Fibroblast of mammary gland (primary cell): ENCODE measurements around the gene TES.
A peak's percentile ranks its signal among the peaks of the same experiment; 100 is the strongest.

ENCODE experiments used
- DNase-seq: peaks from one replicate; pipeline ENCODE4 v3.0.0-alpha.2; 2010; ENCODE audit warnings: low read depth
- H3K4me3 ChIP-seq: 2 replicates; pipeline ENCODE4 v1.5.1; 2011; ENCODE audit warnings: low read depth, mild to moderate bottlenecking, low read length, moderate library complexity; ENCODE audit not compliant: control insufficient read depth
- CTCF ChIP-seq: conservative IDR thresholded peaks from 2 replicates; pipeline ENCODE4 v1.5.1; 2011; ENCODE audit warnings: low read depth, low read length, inconsistent platforms; ENCODE audit not compliant: control insufficient read depth, insufficient read depth

The TES gene

DNA sequence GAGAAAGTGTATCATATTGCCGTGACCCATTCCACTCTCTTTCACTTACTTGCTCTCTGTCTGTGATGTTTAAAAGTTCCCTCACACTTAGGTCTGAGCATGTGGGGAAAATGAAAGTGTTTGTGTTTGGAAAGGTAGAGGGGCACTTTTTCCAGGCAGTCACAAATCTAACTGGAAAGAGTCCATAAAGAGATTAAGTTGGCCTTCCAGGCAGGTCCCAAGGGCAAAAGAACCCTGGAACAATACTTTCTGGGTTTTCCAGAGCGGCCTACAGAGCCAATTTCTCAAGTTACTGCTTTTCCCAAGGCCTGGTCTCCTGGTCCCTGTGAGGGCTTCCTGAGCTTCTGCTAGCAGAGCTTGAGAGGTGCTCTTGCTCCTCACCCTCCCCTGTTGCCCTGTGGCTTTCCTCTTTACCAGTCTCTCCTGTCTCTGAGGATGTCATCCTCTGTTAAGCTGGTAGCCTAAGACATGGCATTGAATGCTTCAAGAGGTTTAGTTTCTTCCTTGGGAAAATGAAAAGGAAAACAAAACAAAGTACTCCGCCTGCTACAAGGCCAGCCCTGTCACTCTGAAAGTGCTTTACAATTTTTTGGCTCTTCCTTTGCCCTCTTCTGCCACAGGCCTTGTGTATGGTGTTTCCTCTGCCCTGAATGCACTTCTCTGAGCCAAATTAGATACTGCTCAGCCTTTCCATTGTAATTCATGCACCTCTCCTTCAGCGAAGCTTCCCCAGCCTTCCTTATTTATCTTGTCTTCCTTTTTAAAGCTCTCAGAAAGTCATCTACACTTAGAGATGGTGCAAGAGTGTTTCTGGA, 20.1 kb downstream of the TES start:
- H3K4me3 ChIP-seq, result no peak overlapping the region
- DNase-seq, result no peak

DNA sequence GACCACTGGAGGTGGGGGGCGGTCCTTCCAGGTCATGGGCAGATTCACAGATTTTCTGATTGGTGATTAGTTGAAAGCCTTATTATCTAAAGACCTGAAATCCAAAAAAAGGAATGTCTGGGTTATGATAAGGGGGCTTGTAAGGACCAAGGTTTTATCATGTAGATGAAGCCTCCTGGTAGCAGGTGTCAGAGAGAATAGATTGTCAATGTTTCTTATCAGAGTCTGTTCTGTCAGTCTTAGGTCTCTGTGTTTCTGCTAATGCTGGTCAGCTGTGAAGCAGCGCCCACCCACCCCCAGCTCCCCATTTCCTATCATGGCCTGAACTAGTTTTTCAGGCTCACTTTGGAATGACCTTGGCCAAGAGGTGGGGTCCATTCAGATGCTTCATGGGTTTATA, 21.2 kb downstream of the TES start:
- H3K4me3 ChIP-seq, result no peak overlapping the region
- TF ChIP-seq CTCF, result no peak
- no peak for DNase-seq

More for the DNA sequence above, 20.1 kb downstream of the TES start:
- TF ChIP-seq CTCF, result no peak

DNA sequence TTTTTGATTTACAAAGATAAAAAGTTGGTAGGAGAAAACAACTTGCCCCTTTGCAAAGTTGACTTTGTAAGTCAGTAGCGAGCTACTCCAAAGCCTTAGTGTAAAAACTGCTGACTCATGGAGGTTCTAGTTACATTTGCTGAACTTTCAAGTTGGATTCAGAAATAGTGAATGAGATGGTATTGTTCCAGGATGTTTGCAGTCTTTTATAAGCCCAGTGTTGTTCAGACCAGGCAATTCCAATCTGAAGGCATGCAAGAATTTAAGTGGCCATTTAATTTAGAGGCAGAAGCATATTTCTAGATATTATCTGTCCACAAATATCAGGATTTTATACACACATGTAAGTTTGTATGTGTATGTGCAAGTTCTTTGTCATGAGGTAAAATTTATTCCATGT, 21.6 kb downstream of the TES start:
- no peak for TF ChIP-seq CTCF
- no peak overlapping the region for H3K4me3 ChIP-seq
- peak; percentile 74 for DNase-seq

DNA sequence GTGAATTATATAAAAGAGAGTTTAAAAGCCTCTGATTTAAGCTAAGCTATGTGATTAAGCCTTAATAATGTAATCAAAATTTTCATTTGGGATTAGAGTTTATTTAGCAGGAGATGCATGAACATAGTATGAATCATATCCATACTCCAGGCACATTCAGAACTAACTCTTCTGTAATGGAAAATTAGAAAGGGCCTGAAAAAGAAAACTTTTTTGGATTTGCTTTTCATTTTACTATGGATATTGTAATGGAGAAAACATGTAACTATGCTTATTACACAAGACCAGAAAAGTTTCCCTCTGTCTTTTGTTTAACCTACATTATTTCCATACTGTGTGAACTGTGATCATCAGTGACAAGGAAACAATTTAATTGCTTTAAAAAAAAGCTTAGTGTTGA, 22.0 kb downstream of the TES start:
- no peak for TF ChIP-seq CTCF
- H3K4me3 ChIP-seq, result no peak overlapping the region
- DNase-seq, result peak; percentile 57

DNA sequence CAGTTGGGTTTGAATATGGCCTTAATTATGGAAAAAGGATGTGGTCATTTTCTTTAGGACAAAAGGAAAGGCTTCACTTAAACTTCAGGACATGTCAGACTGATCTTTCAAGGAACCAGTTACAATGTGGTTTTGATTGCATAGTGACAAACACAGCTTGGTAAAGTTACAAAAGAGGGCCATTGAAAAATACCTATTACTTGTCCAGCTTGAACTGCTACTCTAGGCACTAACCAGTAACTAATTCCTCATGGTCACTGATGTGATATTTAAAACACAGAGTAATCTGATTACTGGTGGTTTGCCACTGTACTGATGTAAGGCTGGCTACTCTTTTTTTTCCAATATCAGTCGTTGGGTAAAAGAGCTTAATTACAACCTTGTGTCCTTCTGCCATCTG, 22.6 kb downstream of the TES start:
- peak; percentile 68 for DNase-seq
- H3K4me3 ChIP-seq, result no peak overlapping the region
- TF ChIP-seq CTCF, result no peak

- DNase-seq, result no peak
- no peak for TF ChIP-seq CTCF
- H3K4me3 ChIP-seq, result no peak overlapping the region
Observed at GRCh38 chr7:116234517-116235200, 24.3 kb downstream of the TES start.
